NOMO-1 treated with DMSO at 0.1 percent for 48 hours (cell line): ENCODE measurements around the gene TTC7B.

Source experiments
- DNase-seq: peaks from one replicate; lab custom pipeline; 2025; ENCODE audit not compliant: unreplicated experiment; lab: John Stamatoyannopoulos, UW

The TTC7B gene

DNA sequence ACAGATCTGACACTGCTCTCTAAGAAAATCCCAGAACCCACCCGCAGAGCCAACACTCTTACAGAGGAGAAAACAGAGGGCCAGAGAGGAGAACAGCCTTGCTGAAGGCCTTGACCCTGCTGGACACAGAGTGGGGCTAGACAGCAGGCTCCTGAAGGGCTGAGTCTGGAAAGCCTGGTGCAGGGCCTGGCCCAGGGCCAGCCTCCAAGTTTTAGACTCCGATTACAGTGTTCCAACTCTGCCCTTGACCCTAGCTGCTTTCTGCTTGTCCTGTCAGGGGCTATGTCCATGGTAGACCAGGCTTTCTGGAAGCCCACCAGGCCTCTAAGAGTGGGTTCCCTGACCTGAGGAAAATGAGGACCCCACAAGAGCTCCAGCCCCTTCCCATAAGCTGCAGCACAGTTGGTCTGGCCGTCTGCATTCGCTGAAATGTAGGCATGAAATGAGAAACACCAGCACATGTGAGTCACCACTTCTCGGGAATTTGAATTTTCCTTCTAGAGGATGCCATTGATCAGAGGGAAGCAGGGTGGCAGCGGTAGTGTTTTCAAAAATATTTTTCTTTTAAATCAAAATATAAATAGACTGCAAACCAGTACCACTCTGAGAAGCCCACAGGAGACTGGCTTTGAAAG, 265.0 kb downstream of the TTC7B start:
- no peak for DNase-seq

DNA sequence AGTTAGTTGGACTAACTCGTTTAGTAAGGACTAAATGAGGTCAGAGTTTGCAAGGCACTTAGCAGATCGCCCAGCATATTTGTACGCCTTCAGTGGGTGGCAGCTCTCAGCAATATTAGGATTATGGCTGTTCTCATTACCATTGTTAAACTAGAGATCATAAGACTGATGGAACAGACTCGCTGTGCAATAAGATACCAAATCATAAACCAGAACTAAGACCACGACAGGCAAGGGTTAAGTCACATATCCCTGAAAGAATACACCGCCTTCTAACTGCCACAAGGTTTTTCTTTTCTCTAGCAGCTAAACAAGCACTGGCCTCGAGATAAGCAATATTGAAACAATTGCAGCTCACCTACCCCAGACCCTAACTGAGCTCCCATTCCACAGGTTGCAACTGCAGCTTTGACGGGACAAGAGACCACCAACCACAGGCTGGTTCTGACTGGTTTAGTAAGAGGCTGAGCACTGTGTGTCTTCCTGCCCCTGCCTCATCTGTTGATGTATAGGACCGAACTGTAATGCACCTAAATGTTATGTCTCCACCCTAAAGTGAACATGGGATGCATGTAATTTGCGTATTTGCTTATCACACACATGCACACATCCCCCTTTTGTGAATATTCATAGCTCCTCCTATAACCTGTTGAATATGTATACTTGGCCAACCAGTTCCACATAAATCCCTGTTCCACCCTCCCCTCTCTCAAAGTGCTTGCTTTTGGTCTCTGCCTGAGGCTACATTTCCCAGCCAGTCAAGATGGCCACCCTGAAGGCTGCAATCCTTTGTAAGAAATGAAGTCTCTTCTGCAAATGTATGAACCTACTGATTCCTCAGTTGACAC, 266.2 kb downstream of the TTC7B start:
- DNase-seq: no peak

DNA sequence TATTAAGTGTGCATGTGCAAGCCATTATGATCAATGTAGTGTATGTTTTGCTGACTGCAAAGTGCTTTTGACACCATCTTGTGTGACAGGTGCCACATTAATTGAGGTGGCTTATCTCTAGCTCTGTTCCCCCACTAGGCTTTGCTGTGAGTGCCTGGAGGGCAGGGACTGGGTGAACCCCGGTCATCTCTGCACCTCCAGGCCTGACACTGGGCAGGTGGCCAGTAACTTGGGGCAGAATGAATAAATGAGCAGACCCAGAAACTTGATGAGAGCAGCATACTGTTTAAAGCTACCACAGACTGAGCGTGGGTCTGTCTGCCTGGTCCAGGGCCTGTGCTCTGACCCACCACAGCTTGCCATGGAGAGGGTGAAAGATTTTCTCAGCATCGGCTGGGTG, 267.8 kb downstream of the TTC7B start:
- DNase-seq: no peak

DNA sequence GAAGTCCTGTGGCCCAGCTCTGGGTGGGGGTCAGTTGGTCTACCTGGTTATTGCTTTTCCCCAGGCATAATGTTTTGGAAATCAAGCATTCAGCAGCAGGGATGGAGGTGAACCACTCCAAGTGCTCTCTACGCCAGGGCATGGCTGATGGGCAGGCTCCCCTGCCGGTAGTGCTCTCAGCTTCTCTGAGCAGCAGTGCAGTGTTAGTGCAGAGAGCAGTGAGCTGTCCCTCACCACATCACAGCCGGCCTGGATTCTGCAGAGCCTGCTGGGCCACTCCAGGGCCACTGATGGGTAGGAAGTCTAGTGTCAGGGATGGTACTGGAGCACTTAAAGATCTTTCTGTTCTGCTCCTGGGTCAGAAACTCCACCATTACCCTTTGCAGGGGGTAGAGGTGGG, 268.3 kb downstream of the TTC7B start:
- DNase-seq: no peak

DNA sequence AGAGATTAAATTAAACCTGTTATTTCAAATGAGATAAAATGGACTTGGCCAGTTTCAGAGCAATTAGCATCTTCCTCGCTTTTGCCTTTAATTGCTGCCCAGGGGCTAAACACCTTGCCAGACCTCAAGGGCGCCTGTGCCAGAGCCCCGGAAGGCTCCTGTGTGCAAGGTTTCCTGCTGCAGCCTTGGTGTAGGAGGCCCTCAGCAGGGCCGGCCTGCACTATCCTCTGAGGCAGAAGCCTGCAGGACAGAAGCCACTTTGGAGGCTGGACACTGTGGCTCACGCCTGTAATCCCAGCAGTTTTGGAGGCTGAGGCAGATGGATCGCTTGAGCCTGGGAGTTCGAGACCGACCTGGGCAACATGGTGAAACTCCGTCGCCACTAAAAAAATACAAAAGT, 269.0 kb downstream of the TTC7B start:
- no peak for DNase-seq

DNA sequence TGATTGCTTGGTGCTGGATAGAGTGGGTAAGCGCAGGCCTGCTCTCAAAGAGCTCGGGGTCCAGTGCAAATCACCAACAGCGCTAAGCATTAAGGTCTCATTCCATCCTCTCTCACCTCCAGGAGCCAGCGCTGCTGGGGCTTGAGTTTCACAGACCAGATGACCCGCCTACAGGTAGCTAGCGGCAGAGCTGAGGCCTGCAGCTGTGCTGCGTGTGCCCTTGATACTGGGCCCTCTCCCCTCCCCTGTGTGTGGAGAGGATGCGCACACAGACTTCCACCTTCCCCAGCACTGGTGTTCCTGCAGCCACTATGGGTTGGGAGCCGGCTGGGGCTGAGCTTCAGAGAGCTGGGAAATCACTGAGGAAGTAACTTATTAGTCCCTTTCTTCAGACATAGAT, 269.5 kb downstream of the TTC7B start:
- DNase-seq: no peak

DNA sequence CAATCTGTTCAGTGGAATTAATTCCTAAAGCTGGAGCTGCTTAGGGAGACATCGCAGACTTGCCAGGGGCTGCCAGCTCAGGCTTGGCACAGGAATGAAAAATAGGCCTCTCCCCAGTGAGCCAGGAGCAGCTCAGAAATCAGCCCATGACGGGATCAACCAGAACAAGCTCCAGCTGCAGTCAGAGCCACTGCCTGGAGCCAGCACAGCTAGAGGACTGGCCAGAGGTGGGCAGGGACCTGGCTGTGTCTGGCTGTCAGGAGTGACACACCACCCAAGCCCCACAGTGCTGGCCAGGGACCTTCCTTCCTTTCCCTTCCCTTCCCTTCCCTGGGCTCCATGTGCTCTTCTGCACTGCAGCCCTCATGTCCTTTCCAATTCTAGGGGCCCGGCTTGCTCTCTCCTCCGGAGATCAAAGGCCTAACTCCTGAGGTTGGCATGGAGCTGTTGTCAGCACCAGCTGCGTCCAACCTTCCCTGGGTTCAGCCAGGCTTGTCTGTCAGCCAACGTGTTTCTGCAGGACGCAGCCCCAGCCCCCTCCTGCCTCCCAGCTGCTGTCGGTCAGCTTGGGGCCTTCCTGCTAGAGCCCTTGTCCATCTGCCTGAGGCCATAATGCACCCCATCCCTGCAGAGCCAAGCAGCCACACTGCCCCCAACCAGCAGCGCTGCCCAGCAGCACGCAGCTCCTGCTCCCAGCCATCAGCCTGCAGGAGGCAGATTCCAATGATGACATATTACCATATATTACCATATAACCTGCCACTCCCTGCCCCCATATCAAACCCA, 270.1 kb downstream of the TTC7B start:
- no peak for DNase-seq

DNA sequence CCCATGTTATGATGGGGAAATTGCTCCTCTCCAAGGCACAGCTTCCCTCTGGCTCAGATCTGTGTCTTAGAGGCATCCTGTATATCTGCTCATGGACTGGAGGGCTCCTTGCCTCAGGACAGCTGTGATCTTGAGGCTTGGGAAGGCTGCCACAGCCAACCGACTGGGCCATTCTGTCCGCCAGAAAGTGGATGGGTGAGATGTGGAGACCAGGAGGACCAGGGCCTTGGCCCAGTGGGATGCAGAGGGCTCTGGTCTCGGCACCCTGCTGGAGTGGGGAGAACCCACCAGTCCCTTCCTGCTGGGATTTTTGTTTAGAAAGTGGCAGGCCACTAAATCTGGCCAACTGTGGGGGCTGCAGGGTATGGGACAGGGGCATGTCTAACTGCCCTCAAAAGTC, 270.8 kb downstream of the TTC7B start:
- DNase-seq: no peak

DNA sequence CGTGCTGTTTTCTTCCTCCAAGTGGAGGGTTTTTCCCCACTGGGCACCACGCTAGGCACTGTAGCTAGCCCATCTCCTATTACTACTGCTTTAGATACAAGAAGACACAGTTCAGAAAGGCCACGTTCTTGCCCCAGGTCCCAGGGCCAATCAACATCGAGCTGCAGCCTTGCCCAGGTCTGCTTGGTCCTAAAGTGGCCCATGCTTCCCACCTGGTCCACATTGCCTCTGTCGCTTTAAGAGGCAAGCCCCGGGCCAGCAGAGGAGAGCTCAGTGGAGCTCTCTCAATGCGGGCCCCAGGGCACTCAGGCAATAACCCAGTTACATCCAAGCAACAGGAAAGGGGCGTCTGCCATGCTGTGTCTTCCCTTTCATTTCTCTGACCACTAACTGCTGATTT, 271.3 kb downstream of the TTC7B start:
- DNase-seq: no peak

DNA sequence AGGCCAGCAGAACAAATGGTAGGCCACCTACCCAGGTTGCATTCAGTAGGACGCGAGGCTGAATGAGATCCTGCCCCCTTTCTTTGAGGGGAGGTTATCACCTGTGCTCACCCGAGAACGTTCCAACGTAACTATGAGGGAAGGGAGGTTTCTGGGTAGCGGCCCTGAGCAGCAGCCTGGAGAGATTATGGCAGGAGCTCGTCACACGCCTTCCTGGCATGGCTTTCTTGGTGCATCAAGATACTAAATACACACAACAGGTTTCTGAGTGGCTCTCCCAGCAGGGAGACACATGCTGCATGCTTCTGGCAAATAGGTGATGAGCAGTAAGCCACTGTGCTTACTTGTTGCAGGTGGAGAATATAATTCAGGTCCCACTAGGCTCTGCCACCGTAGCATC, 271.7 kb downstream of the TTC7B start:
- no peak for DNase-seq

DNA sequence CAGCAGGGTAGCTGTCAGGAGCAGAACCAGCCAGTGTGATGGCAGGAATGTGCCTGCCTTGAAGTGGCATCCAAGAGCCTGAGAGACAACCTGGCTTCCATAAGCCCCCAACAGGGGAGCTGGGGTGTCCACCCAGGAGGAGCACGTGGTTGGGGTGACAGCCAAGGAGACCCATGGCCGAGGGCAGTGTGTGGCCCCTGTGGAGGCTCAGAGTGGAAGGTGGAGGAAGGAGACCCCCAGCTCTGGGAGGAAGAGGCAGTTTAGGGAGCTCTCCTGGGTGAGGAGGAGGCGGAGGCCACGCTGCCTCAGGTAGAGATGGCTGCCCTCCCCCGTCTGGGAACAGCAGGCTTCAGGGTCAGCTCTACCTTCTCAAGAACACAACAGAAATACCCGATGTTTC, 272.4 kb downstream of the TTC7B start:
- no peak for DNase-seq

DNA sequence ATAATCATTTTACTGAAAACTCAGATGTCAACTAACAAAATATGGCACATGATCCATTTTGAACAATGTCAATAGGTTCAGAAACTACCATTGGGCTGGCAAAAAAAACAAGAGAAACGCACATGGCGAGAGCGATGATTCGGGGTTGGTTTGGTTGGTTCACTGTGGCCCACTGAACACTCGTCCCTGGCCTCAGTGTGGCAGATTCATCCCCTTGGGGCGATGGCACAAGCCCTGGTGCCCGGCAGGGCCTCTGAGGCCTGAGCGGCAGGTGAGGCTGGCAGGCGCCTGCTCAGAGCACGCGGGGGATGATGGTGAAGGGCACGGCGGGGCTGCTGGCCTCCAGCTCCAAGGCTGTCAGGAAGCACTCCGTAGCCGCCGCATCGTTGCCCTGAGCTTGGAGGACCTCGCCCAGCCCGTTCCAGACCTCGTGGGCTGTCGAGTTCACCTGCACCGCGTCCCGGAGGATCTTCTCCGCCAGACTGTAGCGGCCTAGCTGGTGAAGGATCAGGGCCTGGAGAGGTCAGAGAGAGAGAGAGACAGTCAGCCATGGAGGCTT, 275.1 kb downstream of the TTC7B start:
- no peak for DNase-seq

DNA sequence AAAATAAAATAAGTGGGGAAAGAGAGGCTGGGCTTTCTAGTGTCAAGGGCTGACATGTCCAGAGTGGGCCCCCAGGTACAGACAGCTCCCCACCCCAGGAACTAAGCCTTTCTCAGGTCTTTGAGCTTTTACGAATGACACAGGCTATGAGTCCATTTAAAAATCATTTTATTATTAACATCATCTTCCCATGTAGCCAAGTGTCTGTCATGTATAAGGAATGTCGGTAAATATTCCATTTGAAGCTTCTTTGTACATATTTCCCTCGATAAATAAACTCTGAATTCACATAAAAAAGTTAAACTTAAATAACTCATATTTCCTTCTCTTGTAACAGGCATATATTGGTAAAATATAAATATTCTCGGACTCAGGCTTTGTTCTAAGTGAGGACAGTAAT, 275.8 kb downstream of the TTC7B start:
- no peak for DNase-seq

DNA sequence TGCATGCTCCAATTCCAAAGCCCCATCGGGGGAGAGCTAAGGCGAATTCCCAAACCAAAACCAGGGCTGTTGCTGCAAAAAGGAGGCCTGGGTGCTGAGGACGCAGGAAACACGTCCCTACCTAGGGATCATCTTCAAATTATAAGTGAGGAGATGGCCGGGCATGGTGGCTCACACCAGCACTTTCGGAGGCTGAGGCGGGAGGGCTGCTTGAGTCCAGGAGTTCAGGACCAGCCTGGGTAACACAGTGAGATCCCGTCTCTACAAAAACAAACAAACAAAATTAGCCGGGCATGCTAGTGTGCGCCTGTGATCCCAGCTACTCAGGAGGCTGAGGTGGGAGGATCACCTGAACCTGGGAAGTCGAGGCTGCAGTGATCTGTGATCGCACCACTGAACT, 276.2 kb downstream of the TTC7B start:
- DNase-seq: no peak

DNA sequence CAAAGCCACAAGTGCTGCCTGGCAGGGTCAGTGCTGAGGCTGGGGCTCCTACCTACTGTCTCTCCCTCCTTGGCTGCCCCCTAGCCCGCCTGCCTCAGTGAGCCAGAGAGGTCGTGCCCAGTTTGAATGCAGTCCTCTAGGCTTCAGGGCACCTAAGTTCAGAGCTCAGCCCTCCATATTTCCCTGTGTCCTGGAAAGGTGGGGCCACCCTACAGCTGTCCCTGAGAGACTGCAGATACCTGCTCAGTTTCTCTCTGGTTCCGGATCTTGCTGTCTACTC, 276.8 kb downstream of the TTC7B start:
- no peak for DNase-seq

DNA sequence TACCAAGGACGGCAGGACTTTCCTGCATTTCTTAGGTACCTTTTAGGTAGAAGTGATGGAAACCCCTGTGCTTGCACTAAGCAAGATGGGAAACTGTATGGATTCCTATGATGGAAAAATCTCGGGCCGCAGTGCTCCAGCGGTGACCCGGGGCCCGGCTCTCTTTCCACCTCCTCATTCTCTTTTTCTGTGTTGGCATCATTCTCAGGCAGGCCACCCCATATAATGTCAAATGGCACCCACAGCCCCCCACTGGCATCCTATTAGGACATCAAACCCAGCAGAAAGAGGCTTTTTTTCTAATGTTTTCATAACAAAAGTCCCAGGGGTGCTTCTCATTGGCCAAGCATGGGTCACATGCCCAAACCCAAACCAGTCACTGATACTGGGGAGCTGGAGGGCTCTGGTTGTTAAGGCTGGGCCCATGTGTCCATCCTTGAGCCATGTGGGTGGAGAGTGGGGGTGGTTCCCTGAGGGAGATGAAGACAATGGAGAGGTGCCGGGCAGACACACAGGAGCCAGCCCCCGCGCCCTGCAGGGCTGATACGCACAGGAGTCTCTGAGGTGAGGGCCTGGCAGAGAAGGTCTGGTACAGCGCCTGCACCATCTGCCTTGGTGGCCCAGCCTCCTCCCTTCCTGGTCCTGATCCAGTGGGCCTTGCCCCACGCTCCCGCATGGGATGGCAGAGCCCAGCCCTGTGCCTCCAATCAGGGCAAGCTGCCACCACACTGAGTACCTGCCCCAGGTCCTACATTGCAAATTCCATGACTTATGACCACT, 277.3 kb downstream of the TTC7B start:
- no peak for DNase-seq

DNA sequence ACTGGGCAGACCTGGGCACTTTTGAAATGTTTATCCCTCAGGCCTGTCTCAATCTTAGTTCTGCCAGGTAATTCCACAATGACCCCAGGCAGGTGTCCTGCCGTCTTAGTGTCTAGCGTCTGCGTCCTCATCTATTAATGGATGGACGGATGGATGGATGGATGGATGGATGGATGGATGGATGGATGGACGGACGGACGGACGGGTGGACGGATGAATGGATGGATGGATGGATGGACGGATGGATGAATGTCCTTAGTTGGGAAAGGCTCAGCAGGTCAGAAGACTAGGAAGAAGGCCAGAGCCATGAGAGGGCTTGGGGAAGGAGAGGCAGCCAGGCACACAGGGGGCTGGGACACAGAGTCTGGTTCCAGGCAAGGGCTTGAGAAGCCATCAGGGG, 278.1 kb downstream of the TTC7B start:
- no peak for DNase-seq

DNA sequence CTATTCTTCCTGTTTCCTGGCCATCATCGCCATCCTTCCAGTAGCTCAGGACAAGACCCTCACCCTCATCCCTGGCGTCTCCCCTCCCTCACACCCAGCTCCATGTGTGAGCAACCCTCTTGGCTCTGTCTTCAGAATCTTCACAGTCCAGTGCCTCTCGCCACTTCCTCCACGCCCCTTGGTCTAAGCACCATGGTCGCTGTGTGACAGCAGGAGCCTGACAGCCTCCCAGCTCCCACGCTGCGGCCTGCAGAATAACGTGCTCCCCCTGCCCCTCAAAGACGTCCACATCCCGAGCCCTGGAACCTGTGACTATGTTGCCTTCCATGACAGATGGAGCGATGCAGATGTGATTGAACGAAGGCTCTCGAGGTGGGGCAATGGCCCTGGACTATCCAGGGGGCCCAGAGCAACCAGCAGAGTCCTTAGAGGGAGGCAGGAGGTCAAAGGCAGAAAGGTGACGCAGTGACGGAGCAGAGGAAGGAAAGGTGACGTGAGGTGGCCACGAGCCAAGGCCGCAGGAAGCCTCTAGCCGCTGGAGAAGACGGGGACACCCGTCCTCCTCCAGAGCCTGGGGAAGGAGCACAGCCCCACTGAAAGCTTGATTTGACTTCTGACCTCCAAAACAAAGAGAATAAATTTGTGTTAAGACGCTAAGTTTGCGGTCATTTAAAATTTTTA, 279.6 kb downstream of the TTC7B start:
- no peak for DNase-seq

DNA sequence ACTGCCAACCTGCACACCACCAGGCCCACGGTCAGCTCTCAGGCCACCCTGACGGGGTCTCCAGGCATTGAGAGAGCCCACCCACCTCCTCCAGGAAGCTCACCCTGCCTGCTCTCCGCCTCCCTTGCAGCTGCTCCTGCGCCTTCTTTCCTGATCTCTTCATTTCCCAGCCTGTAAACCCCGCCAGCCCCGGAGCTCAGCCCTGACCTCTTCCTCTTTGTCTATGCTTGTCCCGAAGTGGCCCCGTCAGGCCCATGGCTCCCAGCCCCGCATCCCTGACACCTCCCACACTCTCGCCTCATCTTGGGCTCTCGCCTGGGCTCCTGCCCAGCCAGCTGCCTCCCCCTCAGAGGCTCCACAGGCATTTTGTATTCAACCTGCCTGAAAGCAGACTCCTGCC, 280.1 kb downstream of the TTC7B start:
- no peak for DNase-seq

DNA sequence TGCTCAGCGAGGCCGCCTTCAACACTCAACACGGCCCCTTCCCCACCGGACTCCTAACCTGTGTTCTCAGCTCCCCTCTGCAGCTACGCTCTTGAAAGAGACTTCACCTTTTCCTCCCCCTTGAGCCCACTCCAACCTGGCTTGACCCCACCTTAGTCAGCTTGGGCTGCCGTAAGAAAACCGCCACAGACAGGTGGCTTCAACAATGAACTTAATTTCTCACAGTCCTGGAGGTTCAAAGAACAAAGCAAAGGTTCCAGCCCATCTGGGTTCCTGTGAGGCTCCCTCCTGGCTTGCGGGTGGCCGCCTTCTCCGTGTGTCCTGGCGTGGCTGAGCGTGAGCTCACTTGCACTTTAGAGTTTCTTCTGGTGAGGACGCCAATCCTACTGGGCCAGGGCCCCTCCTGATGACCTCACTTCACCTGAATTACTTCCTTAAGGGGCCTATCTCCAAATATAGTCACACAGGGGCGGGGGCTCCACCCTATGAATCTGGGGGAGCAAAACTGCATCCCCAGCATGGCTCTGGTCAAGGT, 280.6 kb downstream of the TTC7B start:
- DNase-seq: no peak
